HG03442 (cell line): Measurements from ENCODE around the gene TMBIM6.

ENCODE experiments used
- ATAC-seq: cut with Tn5 transposase; IDR thresholded peaks from one replicate; pipeline ENCODE4 v1.9.1; 2021; ENCODE audit warnings: mild to moderate bottlenecking, moderate library complexity; ENCODE audit not compliant: unreplicated experiment

Gene TMBIM6

DNA sequence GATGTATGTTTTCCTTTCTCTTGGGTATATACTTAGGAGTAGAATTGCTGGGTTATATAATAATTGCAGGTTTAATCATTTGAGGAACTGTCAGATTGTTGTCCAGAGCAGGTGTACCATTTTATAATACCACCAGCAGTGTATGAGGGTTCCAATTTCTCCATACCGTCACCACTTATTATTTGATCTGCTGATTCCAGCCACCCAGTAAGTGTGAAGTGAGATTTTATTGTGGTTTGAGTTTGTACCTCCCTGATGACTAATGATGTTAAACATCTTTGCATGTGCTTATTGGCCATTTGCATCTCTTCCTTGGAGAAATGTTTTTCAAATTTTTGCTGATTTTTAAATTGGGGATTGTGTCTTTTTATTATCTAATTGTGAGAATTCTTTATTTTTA lies 71.8 kb downstream of the TMBIM6 start:
- ATAC-seq, result no peak
